ENCODE results near the gene ZNF100.

GRCh38 chr19:21674454-21674853, 92.9 kb downstream of the ZNF100 start:
- TF ChIP-seq CTCF (IDR thresholded peaks at IDR 0.05; ENCODE audit: low read depth, low read length), result no peak
- TF ChIP-seq EZH2phosphoT487 (IDR thresholded peaks at IDR 0.05; ENCODE audit: low read depth), result no peak
